Measurements from ENCODE around the gene L3MBTL4.

GRCh38 chr18:6297875-6298274 is 116.8 kb downstream of the L3MBTL4 start:
- TF ChIP-seq CTCF (IDR thresholded peaks at IDR 0.05): no peak
- TF ChIP-seq EP300 (IDR thresholded peaks at IDR 0.05): no peak

Measured in sigmoid colon (tissue), 4 donors.